Small intestine (tissue), 7 donors: ENCODE results near the gene KCTD11. TPM values are rescaled to one million over a fixed set of nuclear protein-coding genes. Genes with fewer than 3 reads are reported as not detected.

Experiments used
- DNase-seq, 2 donors: peaks; one replicate each; pipeline versions ENCODE4 v3.0.0 to v3.0.0-alpha.2; 2013
- FAIRE-seq: peaks from 2 replicates; lab custom pipeline; 2012; peaks lifted over from hg19 to GRCh38; lab: Jason Lieb, UNC
- H3K27ac ChIP-seq, 3 donors: one replicate each; pipeline ENCODE4 v1.5.1; 2013; ENCODE audit warnings: low read length in 2 of 3, mild to moderate bottlenecking in 2 of 3, control low read depth in 1 of 3, inconsistent platforms in 1 of 3, low read depth in 1 of 3, moderate library complexity in 1 of 3
- H3K27me3 ChIP-seq, 3 donors: one replicate each; pipeline ENCODE4 v1.6.1; 2013; ENCODE audit warnings: low read length in 3 of 3, inconsistent platforms in 1 of 3; ENCODE audit not compliant: control insufficient read depth in 3 of 3, insufficient read depth in 3 of 3
- H3K36me3 ChIP-seq, 3 donors: one replicate each; pipeline ENCODE4 v1.6.1; 2013; ENCODE audit warnings: low read length in 3 of 3, inconsistent platforms in 1 of 3, low read depth in 1 of 3, mild to moderate bottlenecking in 1 of 3, moderate library complexity in 1 of 3; ENCODE audit not compliant: control insufficient read depth in 3 of 3, insufficient read depth in 2 of 3
- H3K4me1 ChIP-seq, 3 donors: one replicate each; pipeline ENCODE4 v1.6.1; 2013; ENCODE audit warnings: low read length in 2 of 3, inconsistent platforms in 1 of 3, low read depth in 1 of 3, mild to moderate bottlenecking in 1 of 3, moderate library complexity in 1 of 3; ENCODE audit not compliant: control insufficient read depth in 3 of 3, insufficient read depth in 2 of 3
- H3K4me3 ChIP-seq, 3 donors: one replicate each; pipeline ENCODE4 v1.5.1; 2013; ENCODE audit warnings: low read length in 3 of 3, control low read depth in 1 of 3, inconsistent platforms in 1 of 3, low read depth in 1 of 3, mild to moderate bottlenecking in 1 of 3, moderate library complexity in 1 of 3
- H3K9me3 ChIP-seq, 2 donors: one replicate each; pipeline ENCODE4 v1.6.1; 2013; ENCODE audit warnings: low read depth in 1 of 2, low read length in 1 of 2; ENCODE audit not compliant: control insufficient read depth in 2 of 2, insufficient read depth in 1 of 2
- whole genome bisulfite sequencing, 3 donors: extraction: QIAGEN DNeasy Blood & Tissue Kit; methylation state at CpG; one replicate each; pipeline ENCODE4 v1.1.7; 2013; 5-methylcytosine and 5-hydroxymethylcytosine counted together
- polyA plus RNA-seq, 4 donors: library from polyadenylated mRNA; stranded (reverse) in 3 of 4; unstranded in 1 of 4; fragments of 200-250 nt in 3 of 4; fragments of 120-200 nt in 1 of 4; gene quantifications; one replicate each; pipeline versions ENCODE4 v1.2.1 to v1.2.3, GENCODE V29; 2013
- donor health status: healthy with polysubstance abuse.
- donor health status: control.
- donor health status: control.
- donor health status: Bipolar disorder and iron deficiency.
- donor health status: healthy.

The KCTD11 gene
- polyA plus RNA-seq, 4 donors: 6.0 to 8.6 (median 7.9) TPM

DNA sequence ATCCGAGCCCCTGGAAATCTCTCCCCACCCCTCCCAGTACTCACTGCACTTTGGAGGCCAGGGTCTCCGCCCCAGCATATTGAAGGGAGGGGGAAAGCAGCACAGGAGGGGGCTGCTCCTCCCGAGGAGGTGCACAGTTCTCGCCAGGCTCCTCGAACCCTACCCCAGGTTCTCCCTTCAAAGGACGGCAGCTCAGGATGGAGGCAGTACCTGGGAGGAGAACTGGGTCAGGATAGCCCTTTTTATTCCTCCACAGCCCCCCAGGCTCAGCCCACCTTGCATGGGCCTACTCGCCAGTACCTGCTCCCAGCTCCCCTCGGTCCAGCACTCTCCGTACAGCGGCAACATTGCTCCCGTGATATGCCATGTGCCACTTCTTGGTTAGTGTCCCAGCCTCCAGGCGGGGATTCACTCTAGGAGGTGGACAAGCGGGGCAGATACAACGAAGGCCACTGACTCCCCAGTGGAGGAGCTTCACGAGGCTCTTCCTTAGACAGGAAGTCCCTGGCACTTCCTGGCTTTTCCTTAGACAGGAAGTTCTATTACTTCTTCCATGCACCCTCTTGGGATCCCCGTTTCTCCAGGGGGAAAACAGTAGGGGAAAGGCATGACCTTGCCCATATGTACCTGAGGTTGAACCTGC lies 34.7 kb upstream of the KCTD11 start:
- 88 to 89% (median 88%) methylated on average over 16 of the region's 16 CpGs for WGBS, 3 donors
- H3K4me1 ChIP-seq: peaks cover 3 to 16% (median 3%) of the 10 kb centered on the region in 3 donors
- H3K27ac ChIP-seq: no peak overlapping the region
- H3K9me3 ChIP-seq: no peaks in the 10 kb centered on the region
- no peaks in the 10 kb centered on the region for H3K27me3 ChIP-seq
- peaks cover 7 to 76% (median 14%) of the 10 kb centered on the region in 3 donors for H3K36me3 ChIP-seq
- FAIRE-seq (no peak), DNase-seq (no peak)
- no peak overlapping the region for H3K4me3 ChIP-seq

DNA sequence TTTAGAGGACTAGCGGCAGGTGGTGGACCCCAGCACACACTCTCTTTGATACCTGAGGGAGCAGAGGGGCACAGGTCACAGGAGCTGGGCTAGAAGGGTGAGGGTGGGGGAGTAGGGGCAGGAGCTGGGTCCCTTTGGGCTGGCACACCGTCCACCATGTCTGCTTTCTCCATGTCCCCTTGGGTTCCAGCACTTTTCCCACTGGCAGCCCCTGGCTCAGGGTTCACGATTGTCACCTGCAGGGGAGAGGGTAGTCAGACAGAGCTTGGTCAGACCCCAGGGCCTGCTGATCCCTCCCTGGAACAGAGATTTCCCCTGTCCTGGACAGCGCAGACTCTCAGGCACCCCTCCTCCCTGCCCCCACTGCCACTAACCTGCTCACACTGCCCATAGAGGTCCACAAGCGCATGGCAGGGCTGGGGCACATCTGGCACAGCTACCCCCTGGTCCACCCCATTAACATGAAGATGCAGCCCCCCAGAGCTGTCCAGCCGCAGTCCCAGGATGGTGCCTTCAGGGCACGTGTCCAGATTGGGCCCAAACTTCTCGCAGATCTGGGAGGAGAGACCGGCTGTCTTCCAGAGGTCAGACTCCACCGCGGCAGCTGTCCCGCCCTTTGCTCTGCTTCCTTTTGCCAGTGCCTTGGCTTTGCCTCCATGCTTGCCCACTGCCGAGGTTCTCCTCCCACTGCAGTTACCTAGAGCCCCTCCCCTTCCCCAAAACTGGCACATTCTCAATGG lies 33.7 kb upstream of the KCTD11 start:
- WGBS, 3 donors: 52 to 82% (median 67%) methylated on average over 12 to 13 of the region's 13 CpGs
- no peak overlapping the region for H3K27ac ChIP-seq

GRCh38 chr17:7321466-7321865 lies 30.5 kb upstream of the KCTD11 start:
- no peaks in the 10 kb centered on the region for H3K27me3 ChIP-seq
- peaks cover 7 to 91% (median 10%) of the 10 kb centered on the region in 3 donors for H3K36me3 ChIP-seq
- no peaks in the 10 kb centered on the region for H3K9me3 ChIP-seq
- DNase-seq (no peak), FAIRE-seq (no peak)
- no peak overlapping the region for H3K27ac ChIP-seq
- H3K4me3 ChIP-seq: no peak overlapping the region
- H3K4me1 ChIP-seq: peaks cover 0 to 3% (median 0%) of the 10 kb centered on the region in 3 donors
- WGBS, 3 donors: 93 to 96% (median 93%) methylated on average over 15 of the region's 15 CpGs

More for the DNA sequence above, 33.7 kb upstream of the KCTD11 start:
- Histone ChIP-seq H3K36me3 (peaks cover 8 to 76% (median 10%) of the 10 kb centered on the region in 3 donors), H3K4me1 (peaks cover 3 to 16% (median 3%) of the 10 kb centered on the region in 3 donors), H3K9me3 (no peaks in the 10 kb centered on the region), H3K27me3 (no peaks in the 10 kb centered on the region), H3K4me3 (no peak overlapping the region)
- DNase-seq: peak in 1 of 2 donors; percentile 43
- FAIRE-seq: no peak

GRCh38 chr17:7322520-7323194 lies 29.3 kb upstream of the KCTD11 start:
- FAIRE-seq (no peak), DNase-seq (no peak)
- WGBS, 3 donors: 91 to 96% (median 93%) methylated on average over 21 to 22 of the region's 22 CpGs
- peaks cover 5 to 92% (median 8%) of the 10 kb centered on the region in 3 donors for H3K36me3 ChIP-seq
- H3K27me3 ChIP-seq: no peaks in the 10 kb centered on the region
- no peak overlapping the region for H3K4me3 ChIP-seq
- no peaks in the 10 kb centered on the region for H3K9me3 ChIP-seq
- H3K27ac ChIP-seq: no peak overlapping the region
- peaks cover 0 to 3% (median 0%) of the 10 kb centered on the region in 3 donors for H3K4me1 ChIP-seq

- H3K36me3 ChIP-seq: peaks cover 5 to 80% (median 8%) of the 10 kb centered on the region in 3 donors
Measured at GRCh38 chr17:7323731-7324437, 28.1 kb upstream of the KCTD11 start.

DNA sequence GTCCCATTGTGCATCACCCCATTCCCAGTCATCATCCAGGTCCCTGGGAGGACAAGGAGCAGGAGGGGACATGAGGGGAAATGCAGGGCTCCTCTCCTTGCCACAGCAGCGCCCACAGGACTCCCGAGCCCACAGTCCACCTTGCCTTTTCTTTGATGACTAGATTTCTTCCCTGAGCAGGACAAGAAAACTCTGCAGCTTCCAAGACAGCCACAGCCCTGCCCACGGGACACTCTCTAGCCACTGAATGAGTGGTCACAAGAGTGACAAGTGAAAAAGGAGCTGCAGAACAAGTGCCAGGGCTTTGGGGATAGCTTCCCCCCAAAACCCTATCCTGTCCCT lies 27.6 kb upstream of the KCTD11 start:
- FAIRE-seq: no peak
- Histone ChIP-seq H3K4me1 (peaks cover 0 to 8% (median 0%) of the 10 kb centered on the region in 3 donors), H3K27me3 (no peaks in the 10 kb centered on the region), H3K4me3 (no peak overlapping the region), H3K36me3 (peaks cover 5 to 77% (median 8%) of the 10 kb centered on the region in 3 donors), H3K9me3 (no peaks in the 10 kb centered on the region), H3K27ac (no peak overlapping the region)
- no peak for DNase-seq
- WGBS, 3 donors: 81 to 92% (median 86%) methylated on average over 3 of the region's 3 CpGs

More at GRCh38 chr17:7323731-7324437, 28.1 kb upstream of the KCTD11 start:
- Histone ChIP-seq H3K4me3 (no peak overlapping the region), H3K27ac (no peak overlapping the region), H3K27me3 (no peaks in the 10 kb centered on the region), H3K4me1 (peaks cover 0 to 8% (median 2%) of the 10 kb centered on the region in 3 donors), H3K9me3 (no peaks in the 10 kb centered on the region)
- 65 to 66% (median 66%) methylated on average over 38 to 39 of the region's 39 CpGs for WGBS, 3 donors
- FAIRE-seq (no peak), DNase-seq (peak; percentile 28 to 66)

DNA sequence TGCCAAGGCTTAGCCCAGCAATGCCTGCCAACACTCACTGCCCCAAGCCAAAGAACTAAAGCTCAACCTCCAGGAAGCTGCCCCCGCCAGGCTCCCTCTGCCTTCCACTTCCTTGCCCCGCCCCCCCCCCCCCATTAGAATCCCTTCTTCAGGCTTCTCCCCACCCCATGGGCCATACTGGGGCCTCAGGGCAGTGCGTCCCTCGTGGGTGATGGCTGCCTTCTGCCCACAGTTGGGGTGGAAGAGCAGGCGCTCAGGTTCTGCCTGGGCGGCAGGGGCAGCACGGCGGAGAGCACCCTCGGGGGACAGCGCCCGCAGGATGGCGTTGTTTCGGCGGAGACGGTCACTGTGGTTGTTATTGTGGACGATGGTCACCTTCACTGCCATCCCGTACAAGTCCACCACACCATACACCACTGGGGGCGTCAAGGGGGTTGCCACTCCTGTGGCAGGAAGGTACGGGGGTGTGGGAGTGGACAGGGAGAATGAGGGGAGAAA lies 26.9 kb upstream of the KCTD11 start:
- DNase-seq (no peak), FAIRE-seq (no peak)
- WGBS, 3 donors: 93 to 97% (median 94%) methylated on average over 18 to 19 of the region's 19 CpGs
- H3K27ac ChIP-seq: no peak overlapping the region
- H3K9me3 ChIP-seq: no peaks in the 10 kb centered on the region
- peaks cover 0 to 8% (median 0%) of the 10 kb centered on the region in 3 donors for H3K4me1 ChIP-seq
- H3K4me3 ChIP-seq: no peak overlapping the region
- peaks cover 5 to 74% (median 8%) of the 10 kb centered on the region in 3 donors for H3K36me3 ChIP-seq
- H3K27me3 ChIP-seq: no peaks in the 10 kb centered on the region
